Spleen (tissue), 11 donors: ENCODE measurements around the gene ARHGEF18. TPM values are rescaled to one million over a fixed set of nuclear protein-coding genes. Genes with fewer than 3 reads are reported as not detected.
A peak's percentile ranks its signal among the peaks of the same experiment; 100 is the strongest.

ENCODE experiments used
- DNase-seq: peaks from one replicate; pipeline ENCODE4 v3.0.0-alpha.2; 2020
- H3K27ac ChIP-seq, 8 donors: fragments of 200-600 bp; sonication (generic) in 7 of 8; 1 replicate in 4 of 8; 2 replicates in 4 of 8; pipeline versions ENCODE4 v1.5.0 to v1.8.0; 2016 to 2021; ENCODE audit warnings: inconsistent platforms in 4 of 8, mild to moderate bottlenecking in 4 of 8, moderate library complexity in 1 of 8
- H3K27me3 ChIP-seq, 7 donors: fragments of 200-600 bp; sonication (generic) in 6 of 7; replicated peaks in 1 of 7; 1 replicate in 4 of 7; 2 replicates in 3 of 7; pipeline versions ENCODE4 v1.5.0 to v1.8.0; 2016 to 2021; ENCODE audit warnings: inconsistent platforms in 3 of 7, mild to moderate bottlenecking in 1 of 7
- H3K36me3 ChIP-seq, 6 donors: fragments of 200-600 bp; sonication (generic) in 5 of 6; 1 replicate in 4 of 6; 2 replicates in 2 of 6; pipeline versions ENCODE4 v1.5.0 to v1.8.0; 2016 to 2021; ENCODE audit warnings: inconsistent platforms in 2 of 6
- H3K4me1 ChIP-seq, 6 donors: fragments of 200-600 bp; sonication (generic) in 5 of 6; 1 replicate in 3 of 6; 2 replicates in 3 of 6; pipeline versions ENCODE4 v1.5.0 to v1.8.0; 2016 to 2021; ENCODE audit warnings: inconsistent platforms in 3 of 6
- H3K4me3 ChIP-seq, 8 donors: fragments of 200-600 bp; sonication (generic) in 7 of 8; 1 replicate in 4 of 8; 2 replicates in 4 of 8; pipeline versions ENCODE4 v1.5.0 to v1.8.0; 2016 to 2021; ENCODE audit warnings: inconsistent platforms in 4 of 8, mild to moderate bottlenecking in 4 of 8, moderate library complexity in 2 of 8
- H3K9me3 ChIP-seq, 8 donors: fragments of 200-600 bp; sonication (generic) in 7 of 8; 1 replicate in 4 of 8; 2 replicates in 4 of 8; pipeline versions ENCODE4 v1.5.0 to v1.8.0; 2016 to 2021; ENCODE audit warnings: inconsistent platforms in 4 of 8
- POLR2A ChIP-seq, 3 donors: fragments of 450-650 bp; IDR thresholded peaks; one replicate each; pipeline ENCODE4 v1.5.1; 2017; ENCODE audit warnings: antibody characterized with exemption in 3 of 3, mild to moderate bottlenecking in 1 of 3
- POLR2AphosphoS5 ChIP-seq, 3 donors: sonication (generic); formaldehyde crosslinking; IDR thresholded peaks; one replicate each; pipeline ENCODE4 v1.5.1; 2017; ENCODE audit warnings: antibody characterized with exemption in 3 of 3
- WGBS, 5 donors: extraction: QIAGEN DNeasy Blood & Tissue Kit in 3 of 5; methylation state at CpG; one replicate each; pipeline versions ENCODE4 v1.1.5 to v1.1.7; 2013 to 2018; 5-methylcytosine and 5-hydroxymethylcytosine counted together
- intact Hi-C: fragments of 100-400 bp; cut with DNase I; formaldehyde crosslinking; loops from one replicate; pipeline ENCODE4 v1.15.0; 2023; ENCODE audit warnings: low total_unique reads
- polyA plus RNA-seq, 3 donors: library from polyadenylated mRNA; stranded (reverse); fragments of 200-250 nt; gene quantifications; one replicate each; pipeline ENCODE4 v1.2.1, GENCODE V29; 2013
- total RNA-seq, 7 donors: library from RNA; depleted of rRNA in 3 of 7; stranded (reverse); fragments of >200 nt in 3 of 7; fragmentation: NEBNext Ultra II Directional in 4 of 7; extraction: Animal tissue kit (Norgen Biotek cat#: 25700) in 4 of 7; gene quantifications; one replicate each; pipeline versions ENCODE4 v1.1.0 to v1.2.1, GENCODE V29; 2016 to 2021
- TF ChIP-seq, protein P1 (sequence below), 11 experiments: fragments of 200-600 bp in 7 of 11; fragments of 450-650 bp in 4 of 11; sonication (generic) in 4 of 11; IDR thresholded peaks in 8 of 11; conservative IDR thresholded peaks in 3 of 11; 1 replicate in 7 of 11; 2 replicates in 4 of 11; pipeline versions ENCODE4 v1.4.0 to v1.8.0; 2016 to 2021; ENCODE audit warnings: antibody characterized with exemption in 11 of 11, inconsistent platforms in 4 of 11, mild to moderate bottlenecking in 1 of 11
- donor health status: healthy with polysubstance abuse.
- donor health status: DM: no; HTN: no; CAD: no; lungs with moderate emphysema.
- donor health status: DM: no; HTN: no; CAD: no.
- donor health status: Bipolar disorder and iron deficiency.
- donor health status: healthy.
- donor health status: DM: no; HTN: no; CAD: no.
- donor health status: DM: yes; HTN: yes; CAD: no.

Gene ARHGEF18
- total and polyA plus RNA-seq, 10 donors, result 24.3 to 79.8 (median 67.7) TPM

DNA sequence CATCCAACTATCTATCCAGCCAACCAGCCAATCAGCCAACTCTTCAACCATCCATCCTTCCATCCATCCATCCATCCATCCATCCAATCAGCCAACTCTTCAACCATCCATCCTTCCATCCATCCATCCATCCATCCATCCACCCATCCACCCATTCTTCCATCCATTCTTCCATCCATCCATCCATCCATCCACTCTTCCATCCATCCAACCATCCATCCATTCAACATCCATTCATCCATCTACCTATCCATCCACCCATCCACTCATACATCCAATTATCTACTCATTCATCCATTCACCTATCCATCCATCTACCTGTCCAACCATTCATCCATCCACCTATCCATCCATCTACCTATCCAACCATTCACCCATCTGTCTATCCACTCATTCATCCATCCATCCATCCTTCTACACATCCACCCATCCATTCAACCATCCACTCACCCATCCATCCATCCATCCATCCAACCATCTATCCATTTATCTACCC, 9.4 kb downstream of the ARHGEF18 start:
- no peak overlapping the region for H3K27ac ChIP-seq
- H3K4me3 ChIP-seq, result no peak overlapping the region
- no peaks in the 10 kb centered on the region for H3K27me3 ChIP-seq
- H3K9me3 ChIP-seq, result no peaks in the 10 kb centered on the region
- TF ChIP-seq, protein P1, sequence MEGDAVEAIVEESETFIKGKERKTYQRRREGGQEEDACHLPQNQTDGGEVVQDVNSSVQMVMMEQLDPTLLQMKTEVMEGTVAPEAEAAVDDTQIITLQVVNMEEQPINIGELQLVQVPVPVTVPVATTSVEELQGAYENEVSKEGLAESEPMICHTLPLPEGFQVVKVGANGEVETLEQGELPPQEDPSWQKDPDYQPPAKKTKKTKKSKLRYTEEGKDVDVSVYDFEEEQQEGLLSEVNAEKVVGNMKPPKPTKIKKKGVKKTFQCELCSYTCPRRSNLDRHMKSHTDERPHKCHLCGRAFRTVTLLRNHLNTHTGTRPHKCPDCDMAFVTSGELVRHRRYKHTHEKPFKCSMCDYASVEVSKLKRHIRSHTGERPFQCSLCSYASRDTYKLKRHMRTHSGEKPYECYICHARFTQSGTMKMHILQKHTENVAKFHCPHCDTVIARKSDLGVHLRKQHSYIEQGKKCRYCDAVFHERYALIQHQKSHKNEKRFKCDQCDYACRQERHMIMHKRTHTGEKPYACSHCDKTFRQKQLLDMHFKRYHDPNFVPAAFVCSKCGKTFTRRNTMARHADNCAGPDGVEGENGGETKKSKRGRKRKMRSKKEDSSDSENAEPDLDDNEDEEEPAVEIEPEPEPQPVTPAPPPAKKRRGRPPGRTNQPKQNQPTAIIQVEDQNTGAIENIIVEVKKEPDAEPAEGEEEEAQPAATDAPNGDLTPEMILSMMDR (IDR thresholded peaks at IDR 0.05 in 8 of 11, conservative IDR thresholded peaks at IDR 0.05 in 3 of 11), result no peak
- TF ChIP-seq POLR2A (IDR thresholded peaks at IDR 0.05), result no peak
- no peak for TF ChIP-seq POLR2AphosphoS5 (IDR thresholded peaks at IDR 0.05)
- H3K4me1 ChIP-seq, result peaks cover 5 to 56% (median 26%) of the 10 kb centered on the region in 6 donors
- DNase-seq, result no peak
- peaks cover 0 to 90% (median 12%) of the 10 kb centered on the region in 6 donors for H3K36me3 ChIP-seq
- intact Hi-C loops, result no loop called here

DNA sequence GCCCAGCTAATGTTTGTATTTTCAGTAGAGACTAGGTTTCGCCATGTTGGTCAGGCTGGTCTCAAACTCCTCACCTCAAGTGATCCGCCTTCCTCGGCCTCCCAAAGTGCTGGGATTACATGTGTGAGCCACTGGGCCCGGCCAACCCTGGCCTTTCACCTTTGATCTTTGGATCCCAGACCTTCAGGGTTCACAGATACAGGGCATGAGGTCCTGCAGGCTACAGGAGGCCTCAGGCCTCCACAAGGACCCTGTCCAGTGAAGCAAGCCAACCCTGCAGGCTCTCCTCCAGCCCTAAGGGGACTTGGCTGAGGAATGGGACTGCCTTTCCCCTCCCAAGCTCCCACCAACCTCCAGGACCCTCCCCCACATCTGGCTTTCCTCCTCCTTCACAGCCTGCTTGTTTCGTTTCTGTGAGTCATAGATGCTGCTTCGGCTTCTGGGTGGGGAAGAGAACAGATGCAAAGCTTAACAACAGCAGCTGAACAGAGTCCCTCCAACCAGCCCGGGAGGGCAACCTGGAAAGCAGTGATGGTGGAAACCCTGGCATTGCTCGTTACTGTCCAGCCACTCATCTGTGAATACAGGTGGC, 11.8 kb downstream of the ARHGEF18 start:
- TF ChIP-seq, protein P1 (IDR thresholded peaks at IDR 0.05 in 8 of 11, conservative IDR thresholded peaks at IDR 0.05 in 3 of 11), result no peak
- no peak for TF ChIP-seq POLR2A (IDR thresholded peaks at IDR 0.05)
- Histone ChIP-seq H3K9me3 (no peaks in the 10 kb centered on the region), H3K27ac (no peak overlapping the region), H3K36me3 (peaks cover 0 to 96% (median 20%) of the 10 kb centered on the region in 6 donors), H3K27me3 (no peaks in the 10 kb centered on the region), H3K4me1 (peaks cover 0 to 32% (median 10%) of the 10 kb centered on the region in 6 donors), H3K4me3 (no peak overlapping the region)
- intact Hi-C loops, result no loop called here
- 76 to 86% (median 81%) methylated on average over 8 of the region's 8 CpGs for WGBS, 5 donors
- no peak for DNase-seq

DNA sequence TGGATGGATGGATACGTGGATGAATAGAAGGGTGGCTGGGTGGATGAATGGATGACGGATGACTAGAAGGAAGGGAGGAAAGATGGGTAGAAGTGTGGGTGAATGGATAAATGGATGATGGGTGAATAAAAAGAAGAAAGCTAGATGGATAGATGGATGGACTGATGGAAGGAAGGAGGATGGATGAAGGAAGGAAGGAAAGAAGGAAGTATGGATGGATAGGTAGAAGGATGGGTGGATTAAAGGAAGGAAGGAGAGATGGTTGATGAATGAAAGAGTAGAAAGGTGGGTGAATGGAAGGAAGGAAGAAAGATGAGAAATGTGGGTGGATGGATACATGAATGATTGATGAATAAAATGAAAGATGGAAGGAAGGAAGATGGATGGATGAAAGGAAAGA, 14.5 kb downstream of the ARHGEF18 start:
- Histone ChIP-seq H3K27me3 (no peaks in the 10 kb centered on the region), H3K4me1 (peaks cover 0 to 16% (median 0%) of the 10 kb centered on the region in 6 donors), H3K4me3 (no peak overlapping the region), H3K36me3 (peaks cover 0 to 94% (median 30%) of the 10 kb centered on the region in 6 donors), H3K27ac (no peak overlapping the region), H3K9me3 (no peaks in the 10 kb centered on the region)
- WGBS, 5 donors, result 87 to 96% (median 89%) methylated on average over 2 of the region's 2 CpGs
- DNase-seq, result no peak
- intact Hi-C loops, result no loop called here
- TF ChIP-seq POLR2AphosphoS5 (IDR thresholded peaks at IDR 0.05), result no peak
- no peak for TF ChIP-seq POLR2A (IDR thresholded peaks at IDR 0.05)
- TF ChIP-seq, protein P1 (IDR thresholded peaks at IDR 0.05 in 8 of 11, conservative IDR thresholded peaks at IDR 0.05 in 3 of 11), result no peak

DNA sequence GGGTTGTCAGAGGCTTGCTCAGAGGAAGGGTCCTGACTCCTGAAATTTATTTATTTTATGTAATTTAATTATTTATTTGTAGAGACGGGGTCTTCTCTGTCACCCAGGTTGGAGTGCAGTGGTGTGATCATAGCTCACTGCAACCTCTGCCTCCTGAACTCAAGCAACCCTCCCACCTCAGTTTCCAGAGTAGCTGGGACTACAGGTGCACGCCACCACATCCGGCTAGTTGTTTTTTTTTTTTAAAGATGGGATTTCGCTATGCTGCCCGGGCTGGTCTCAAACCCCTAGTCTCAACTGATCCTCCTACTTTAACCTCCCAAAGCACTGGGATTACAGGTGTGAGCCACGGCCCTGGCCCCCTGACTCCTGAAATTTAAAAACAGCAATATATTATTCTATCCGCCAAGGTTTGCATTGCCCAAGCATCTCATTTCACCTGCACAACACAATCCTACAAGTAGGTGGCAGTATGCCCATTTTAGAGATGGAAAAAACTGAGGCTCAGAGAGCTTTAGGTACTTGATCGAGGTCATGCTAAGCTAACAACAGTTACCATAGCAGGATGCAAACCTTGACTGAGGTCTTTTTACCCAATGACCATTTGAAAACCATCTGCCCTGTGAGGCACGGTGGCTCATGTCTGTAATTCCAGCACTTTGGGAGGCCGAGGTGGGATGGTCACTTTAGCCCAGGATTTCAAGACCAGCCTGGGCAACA, 18.1 kb downstream of the ARHGEF18 start:
- intact Hi-C loops, result no loop called here
- DNase-seq, result no peak
- Histone ChIP-seq H3K4me3 (no peak overlapping the region), H3K27ac (no peak overlapping the region), H3K36me3 (peaks cover 0 to 95% (median 44%) of the 10 kb centered on the region in 6 donors), H3K4me1 (peaks cover 0 to 7% (median 0%) of the 10 kb centered on the region in 6 donors), H3K9me3 (no peaks in the 10 kb centered on the region), H3K27me3 (no peaks in the 10 kb centered on the region)
- no peak for TF ChIP-seq POLR2AphosphoS5 (IDR thresholded peaks at IDR 0.05)
- TF ChIP-seq POLR2A (IDR thresholded peaks at IDR 0.05), result no peak
- TF ChIP-seq, protein P1 (IDR thresholded peaks at IDR 0.05 in 8 of 11, conservative IDR thresholded peaks at IDR 0.05 in 3 of 11), result peak in 9 of 11 experiments; percentile 19 to 61 (median 45)
- WGBS, 5 donors, result 78 to 89% (median 87%) methylated on average over 10 of the region's 10 CpGs
